OCI-LY7 (cell line): ENCODE results near the gene IRF2BP1.

Experiments
- CTCF ChIP-seq: fragments of 200-600 bp; sonication (generic); conservative IDR thresholded peaks from 2 replicates; pipeline ENCODE4 v1.5.1; 2014; ENCODE audit warnings: mild to moderate bottlenecking, antibody characterized with exemption, low read length, moderate library complexity, mixed read lengths
- EZH2phosphoT487 ChIP-seq: fragments of 200-600 bp; sonication (generic); IDR thresholded peaks from 2 replicates; pipeline ENCODE4 v1.6.1; 2018; ENCODE audit warnings: low read depth, borderline replicate concordance, mild to moderate bottlenecking, mixed run types, antibody characterized with exemption, low read length, moderate library complexity, mixed read lengths

- TF ChIP-seq CTCF (no peak), EZH2phosphoT487 (no peak)
Observed at GRCh38 chr19:45879971-45880370, 6.0 kb downstream of the IRF2BP1 start.
